ENCODE results near the gene CDKAL1.

The CDKAL1 gene

GRCh38 chr6:20845592-20845991 is 311.3 kb downstream of the CDKAL1 start:
- no peak overlapping the region for H3K4me2 ChIP-seq (ENCODE audit: insufficient read depth, low read length)
- H3K9me3 ChIP-seq (ENCODE audit: insufficient read depth, low read length, severe bottlenecking), result no peaks in the 10 kb centered on the region
- no peaks in the 10 kb centered on the region for H3K79me2 ChIP-seq (ENCODE audit: insufficient read depth, low read length)
- ATAC-seq (ENCODE audit: insufficient read depth, low read depth) (no peak), DNase-seq (no peak)
- H3K4me3 ChIP-seq (ENCODE audit: low read depth in 1 of 2, low read length in 2 of 2), result no peak overlapping the region
- TF ChIP-seq, protein P1, sequence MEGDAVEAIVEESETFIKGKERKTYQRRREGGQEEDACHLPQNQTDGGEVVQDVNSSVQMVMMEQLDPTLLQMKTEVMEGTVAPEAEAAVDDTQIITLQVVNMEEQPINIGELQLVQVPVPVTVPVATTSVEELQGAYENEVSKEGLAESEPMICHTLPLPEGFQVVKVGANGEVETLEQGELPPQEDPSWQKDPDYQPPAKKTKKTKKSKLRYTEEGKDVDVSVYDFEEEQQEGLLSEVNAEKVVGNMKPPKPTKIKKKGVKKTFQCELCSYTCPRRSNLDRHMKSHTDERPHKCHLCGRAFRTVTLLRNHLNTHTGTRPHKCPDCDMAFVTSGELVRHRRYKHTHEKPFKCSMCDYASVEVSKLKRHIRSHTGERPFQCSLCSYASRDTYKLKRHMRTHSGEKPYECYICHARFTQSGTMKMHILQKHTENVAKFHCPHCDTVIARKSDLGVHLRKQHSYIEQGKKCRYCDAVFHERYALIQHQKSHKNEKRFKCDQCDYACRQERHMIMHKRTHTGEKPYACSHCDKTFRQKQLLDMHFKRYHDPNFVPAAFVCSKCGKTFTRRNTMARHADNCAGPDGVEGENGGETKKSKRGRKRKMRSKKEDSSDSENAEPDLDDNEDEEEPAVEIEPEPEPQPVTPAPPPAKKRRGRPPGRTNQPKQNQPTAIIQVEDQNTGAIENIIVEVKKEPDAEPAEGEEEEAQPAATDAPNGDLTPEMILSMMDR (IDR thresholded peaks at IDR 0.05; ENCODE audit: borderline replicate concordance, extremely low read depth, low read length, poor library complexity, severe bottlenecking), result no peak
- no peak for TF ChIP-seq EZH2 (IDR thresholded peaks at IDR 0.05; ENCODE audit: borderline replicate concordance, low read depth, low read length, severe bottlenecking)
- no peaks in the 10 kb centered on the region for H3K36me3 ChIP-seq (ENCODE audit: insufficient read depth, low read length)
- no peak overlapping the region for H3K9ac ChIP-seq (ENCODE audit: low read depth, low read length)
- H2AFZ ChIP-seq (ENCODE audit: low read depth, low read length), result no peak overlapping the region
- no peaks in the 10 kb centered on the region for H4K20me1 ChIP-seq (ENCODE audit: insufficient read depth, low read length)
- peaks cover 52% of the 10 kb centered on the region for H3K4me1 ChIP-seq (ENCODE audit: insufficient read depth, low read length)
- no peaks in the 10 kb centered on the region for H3K27me3 ChIP-seq (ENCODE audit: insufficient read depth, low read length, poor library complexity)
- no peak overlapping the region for H3K27ac ChIP-seq (ENCODE audit: low read length)

DNA sequence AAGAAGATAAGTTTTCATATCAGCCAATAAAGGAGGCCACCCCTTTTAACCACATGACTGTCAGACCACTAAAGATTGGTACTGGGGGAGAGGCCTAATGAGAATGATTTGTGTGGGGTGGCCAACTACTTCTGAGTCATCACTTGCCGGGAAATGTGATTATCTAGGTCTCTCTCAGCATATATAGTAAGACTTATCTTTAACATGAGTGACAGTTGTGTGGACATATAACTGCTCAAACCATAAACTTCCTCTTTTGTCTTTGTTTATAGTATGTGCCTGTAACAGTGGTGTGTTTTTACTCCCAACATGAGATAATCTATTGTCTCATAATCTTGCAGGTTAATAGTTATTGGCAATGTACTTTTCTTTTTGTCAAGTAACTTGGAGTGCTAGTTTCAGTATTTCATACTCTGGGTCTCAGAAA is 312.4 kb downstream of the CDKAL1 start:
- no peak overlapping the region for H3K4me2 ChIP-seq (ENCODE audit: insufficient read depth, low read length)

GRCh38 chr6:20847904-20848303 is 313.6 kb downstream of the CDKAL1 start:
- H3K9me3 ChIP-seq (ENCODE audit: insufficient read depth, low read length, severe bottlenecking), result no peaks in the 10 kb centered on the region
- ATAC-seq (ENCODE audit: insufficient read depth, low read depth), result no peak
- no peak for DNase-seq
- H2AFZ ChIP-seq (ENCODE audit: low read depth, low read length), result no peak overlapping the region
- no peaks in the 10 kb centered on the region for H3K36me3 ChIP-seq (ENCODE audit: insufficient read depth, low read length)
- H3K79me2 ChIP-seq (ENCODE audit: insufficient read depth, low read length), result no peaks in the 10 kb centered on the region
- peaks cover 43% of the 10 kb centered on the region for H3K4me1 ChIP-seq (ENCODE audit: insufficient read depth, low read length)
- no peak overlapping the region for H3K27ac ChIP-seq (ENCODE audit: low read length)
- no peak overlapping the region for H3K9ac ChIP-seq (ENCODE audit: low read depth, low read length)
- no peak overlapping the region for H3K4me3 ChIP-seq (ENCODE audit: low read depth in 1 of 2, low read length in 2 of 2)
- TF ChIP-seq EZH2 (IDR thresholded peaks at IDR 0.05; ENCODE audit: borderline replicate concordance, low read depth, low read length, severe bottlenecking), result no peak
- TF ChIP-seq, protein P1 (IDR thresholded peaks at IDR 0.05; ENCODE audit: borderline replicate concordance, extremely low read depth, low read length, poor library complexity, severe bottlenecking), result no peak
- H3K27me3 ChIP-seq (ENCODE audit: insufficient read depth, low read length, poor library complexity), result no peaks in the 10 kb centered on the region
- no peak overlapping the region for H3K4me2 ChIP-seq (ENCODE audit: insufficient read depth, low read length)
- no peaks in the 10 kb centered on the region for H4K20me1 ChIP-seq (ENCODE audit: insufficient read depth, low read length)

More for the DNA sequence above, 312.4 kb downstream of the CDKAL1 start:
- Histone ChIP-seq H3K4me1 (ENCODE audit: insufficient read depth, low read length) (peaks cover 41% of the 10 kb centered on the region), H3K36me3 (ENCODE audit: insufficient read depth, low read length) (no peaks in the 10 kb centered on the region), H3K27ac (ENCODE audit: low read length) (peak overlapping the region; percentile 35; the same call in 1 of the 2 replicates), H2AFZ (ENCODE audit: low read depth, low read length) (no peak overlapping the region), H3K79me2 (ENCODE audit: insufficient read depth, low read length) (no peaks in the 10 kb centered on the region), H3K27me3 (ENCODE audit: insufficient read depth, low read length, poor library complexity) (no peaks in the 10 kb centered on the region), H4K20me1 (ENCODE audit: insufficient read depth, low read length) (no peaks in the 10 kb centered on the region), H3K4me3 (ENCODE audit: low read depth in 1 of 2, low read length in 2 of 2) (no peak overlapping the region), H3K9me3 (ENCODE audit: insufficient read depth, low read length, severe bottlenecking) (no peaks in the 10 kb centered on the region), H3K9ac (ENCODE audit: low read depth, low read length) (no peak overlapping the region)
- DNase-seq, result no peak
- ATAC-seq (ENCODE audit: insufficient read depth, low read depth), result peak; percentile 75
- TF ChIP-seq, protein P1 (IDR thresholded peaks at IDR 0.05; ENCODE audit: borderline replicate concordance, extremely low read depth, low read length, poor library complexity, severe bottlenecking), result no peak
- no peak for TF ChIP-seq EZH2 (IDR thresholded peaks at IDR 0.05; ENCODE audit: borderline replicate concordance, low read depth, low read length, severe bottlenecking)

All from DND-41 (cell line).